HFFc6 (cell line): ENCODE measurements around the gene TTC39A. TPM values are rescaled to one million over a fixed set of nuclear protein-coding genes. Genes with fewer than 3 reads are reported as not detected.

Experiments
- DNase-seq: peaks from one replicate; pipeline ENCODE4 v3.0.0-alpha.2; 2018
- H3K27ac Mint-ChIP-seq: 2 replicates; pipeline ENCODE4 v1.8.0; 2020; ENCODE audit warnings: mild to moderate bottlenecking, mixed read lengths
- H3K27me3 Mint-ChIP-seq: 2 replicates; pipeline ENCODE4 v1.8.0; 2021; ENCODE audit warnings: mild to moderate bottlenecking, moderate library complexity, mixed read lengths; ENCODE audit not compliant: insufficient read depth
- H3K36me3 Mint-ChIP-seq: 2 replicates; pipeline ENCODE4 v1.8.0; 2021; ENCODE audit warnings: low read depth, mixed read lengths
- H3K4me1 Mint-ChIP-seq: 2 replicates; pipeline ENCODE4 v1.8.0; 2020; ENCODE audit warnings: low read depth, mixed read lengths
- H3K4me3 Mint-ChIP-seq: 2 replicates; pipeline ENCODE4 v1.8.0; 2020; ENCODE audit warnings: mild to moderate bottlenecking, moderate library complexity, mixed read lengths
- H3K9me3 Mint-ChIP-seq: 2 replicates; pipeline ENCODE4 v1.8.0; 2020; ENCODE audit warnings: mild to moderate bottlenecking, mixed read lengths
- total RNA-seq, 6 experiments: library from RNA; stranded (reverse); fragmentation: NEBNext Ultra II Directional; extraction: Animal tissue kit (Norgen Biotek cat#: 25700); gene quantifications; 2 replicates in 1 of 6; 3 replicates in 5 of 6; pipeline ENCODE4 v1.2.3, GENCODE V29; 2021
- TF ChIP-seq, protein P1 (sequence below): fragments of 200-600 bp; sonication (generic); IDR thresholded peaks from 2 replicates; pipeline ENCODE4 v1.5.0; 2021; ENCODE audit warnings: antibody characterized with exemption, mild to moderate bottlenecking

The TTC39A gene
- total RNA-seq, 6 experiments from 2014 or later, result 0.10 to 0.52 (median 0.17) TPM; not detected in 2

DNA sequence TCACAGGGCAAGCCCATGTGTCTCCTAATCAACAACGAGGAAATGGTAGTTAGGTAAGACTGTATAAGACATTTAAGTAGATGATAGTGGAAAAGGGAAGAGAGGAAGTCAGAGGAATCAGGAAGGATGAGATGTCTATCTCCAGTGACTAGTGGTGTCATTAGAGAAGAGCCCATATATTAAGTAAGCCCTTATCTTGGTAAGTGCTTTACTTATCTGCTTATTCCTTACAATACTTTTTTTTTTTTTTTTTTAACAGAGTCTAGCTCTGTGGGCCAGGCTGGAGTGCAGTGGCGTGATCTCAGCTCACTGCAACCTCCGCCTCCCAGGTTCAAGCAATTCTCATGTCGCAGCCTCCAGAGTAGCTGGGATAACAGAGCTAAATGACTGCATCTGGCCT lies 64.7 kb downstream of the TTC39A start:
- Mint-ChIP-seq H3K27me3 (no peaks in the 10 kb centered on the region), H3K27ac (peak overlapping the region; percentile 30), H3K4me3 (peak overlapping the region; percentile 11; the same call in 1 of the 2 replicates), H3K36me3 (peaks cover 6% of the 10 kb centered on the region; the same call in 1 of the 2 replicates), H3K4me1 (peaks cover 85% of the 10 kb centered on the region), H3K9me3 (no peaks in the 10 kb centered on the region)
- DNase-seq, result no peak
- TF ChIP-seq, protein P1, sequence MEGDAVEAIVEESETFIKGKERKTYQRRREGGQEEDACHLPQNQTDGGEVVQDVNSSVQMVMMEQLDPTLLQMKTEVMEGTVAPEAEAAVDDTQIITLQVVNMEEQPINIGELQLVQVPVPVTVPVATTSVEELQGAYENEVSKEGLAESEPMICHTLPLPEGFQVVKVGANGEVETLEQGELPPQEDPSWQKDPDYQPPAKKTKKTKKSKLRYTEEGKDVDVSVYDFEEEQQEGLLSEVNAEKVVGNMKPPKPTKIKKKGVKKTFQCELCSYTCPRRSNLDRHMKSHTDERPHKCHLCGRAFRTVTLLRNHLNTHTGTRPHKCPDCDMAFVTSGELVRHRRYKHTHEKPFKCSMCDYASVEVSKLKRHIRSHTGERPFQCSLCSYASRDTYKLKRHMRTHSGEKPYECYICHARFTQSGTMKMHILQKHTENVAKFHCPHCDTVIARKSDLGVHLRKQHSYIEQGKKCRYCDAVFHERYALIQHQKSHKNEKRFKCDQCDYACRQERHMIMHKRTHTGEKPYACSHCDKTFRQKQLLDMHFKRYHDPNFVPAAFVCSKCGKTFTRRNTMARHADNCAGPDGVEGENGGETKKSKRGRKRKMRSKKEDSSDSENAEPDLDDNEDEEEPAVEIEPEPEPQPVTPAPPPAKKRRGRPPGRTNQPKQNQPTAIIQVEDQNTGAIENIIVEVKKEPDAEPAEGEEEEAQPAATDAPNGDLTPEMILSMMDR, result no peak

DNA sequence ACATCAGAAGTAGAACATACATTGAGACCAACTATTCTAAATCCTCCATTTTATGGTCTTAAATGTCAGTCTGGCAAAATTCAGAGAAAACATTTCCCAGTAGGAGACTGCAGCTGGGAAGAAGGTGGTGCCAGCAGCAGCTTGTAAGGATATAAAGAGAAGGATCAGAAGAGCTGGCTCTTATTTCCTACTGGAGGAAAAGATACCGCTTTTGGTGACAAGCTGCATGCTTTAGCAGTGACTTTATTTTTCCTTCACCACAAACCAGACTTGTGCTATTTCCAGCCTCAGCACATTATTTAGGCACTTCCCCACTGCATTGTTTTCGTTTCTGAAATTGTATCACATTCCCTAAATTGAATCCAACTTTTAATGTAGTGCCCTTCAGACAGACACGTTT lies 65.9 kb downstream of the TTC39A start:
- peak; percentile 91 for DNase-seq
- TF ChIP-seq, protein P1, result no peak
- H3K27ac Mint-ChIP-seq, result peak overlapping the region; percentile 72
- H3K4me1 Mint-ChIP-seq, result peaks cover 90% of the 10 kb centered on the region
- peaks cover 5% of the 10 kb centered on the region; the same call in 1 of the 2 replicates for H3K36me3 Mint-ChIP-seq
- no peaks in the 10 kb centered on the region for H3K27me3 Mint-ChIP-seq
- H3K4me3 Mint-ChIP-seq, result peak overlapping the region; percentile 38
- no peaks in the 10 kb centered on the region for H3K9me3 Mint-ChIP-seq

DNA sequence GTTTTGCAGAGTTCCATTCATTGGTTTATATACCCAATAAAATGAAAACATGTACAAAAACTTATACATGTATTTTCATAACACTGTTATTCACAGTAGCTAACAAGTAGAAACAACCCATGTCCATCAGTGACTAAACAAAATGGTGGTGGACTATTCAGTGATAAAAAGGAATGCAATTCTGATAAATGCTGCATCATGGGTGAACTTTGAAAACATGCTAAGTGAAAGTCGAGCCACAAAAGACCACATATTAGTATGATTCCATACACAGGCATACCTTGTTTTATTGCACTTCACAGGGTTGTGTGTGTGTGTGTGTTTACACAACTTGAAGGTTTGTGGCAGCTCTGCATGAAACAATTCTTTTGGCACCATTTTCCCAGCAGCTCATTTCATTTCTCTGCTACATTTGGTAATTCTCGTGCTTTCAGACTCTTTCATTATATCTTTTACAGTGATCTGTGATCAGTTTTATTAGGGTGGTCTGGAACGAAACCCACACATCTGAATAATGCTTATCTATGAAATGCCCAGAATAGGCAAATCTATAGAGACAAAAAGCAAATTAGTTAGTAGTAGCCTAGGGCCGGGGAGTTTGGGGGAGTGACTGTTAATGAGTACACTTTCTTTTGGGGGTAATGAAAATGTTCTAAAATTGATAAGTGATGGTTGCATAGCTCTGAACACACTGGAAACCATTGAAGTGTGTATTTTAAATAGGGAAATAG lies 67.0 kb downstream of the TTC39A start:
- TF ChIP-seq, protein P1, result no peak
- Mint-ChIP-seq H3K9me3 (no peaks in the 10 kb centered on the region), H3K36me3 (peaks cover 5% of the 10 kb centered on the region; the same call in 1 of the 2 replicates), H3K27ac (peak overlapping the region; percentile 44), H3K27me3 (no peaks in the 10 kb centered on the region), H3K4me1 (peaks cover 87% of the 10 kb centered on the region), H3K4me3 (no peak overlapping the region; the same call in 1 of the 2 replicates)
- no peak for DNase-seq

DNA sequence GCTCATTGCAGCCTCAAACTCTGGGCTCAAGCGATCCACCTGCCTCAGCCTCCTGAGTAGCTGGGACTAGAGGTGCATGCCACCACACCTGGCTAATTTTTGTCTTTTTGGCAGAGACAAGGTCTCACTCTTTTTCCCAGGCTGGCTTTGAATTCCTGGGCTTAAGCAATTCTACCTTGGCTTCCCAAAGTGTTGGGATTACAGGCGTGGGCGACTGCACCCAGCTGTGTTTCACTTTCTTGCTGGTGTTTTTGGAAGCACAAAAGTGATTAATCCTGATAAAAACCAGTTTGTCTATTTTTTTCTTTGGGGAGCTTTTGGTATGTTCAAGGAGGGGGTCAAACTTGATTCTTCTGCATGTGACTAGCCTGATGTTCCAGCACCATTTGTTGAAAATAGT lies 75.0 kb downstream of the TTC39A start:
- TF ChIP-seq, protein P1, result no peak
- Mint-ChIP-seq H3K27me3 (no peaks in the 10 kb centered on the region), H3K27ac (no peak overlapping the region), H3K4me1 (peaks cover 32% of the 10 kb centered on the region), H3K9me3 (no peaks in the 10 kb centered on the region), H3K36me3 (no peaks in the 10 kb centered on the region; the same call in 1 of the 2 replicates), H3K4me3 (no peak overlapping the region)
- no peak for DNase-seq

DNA sequence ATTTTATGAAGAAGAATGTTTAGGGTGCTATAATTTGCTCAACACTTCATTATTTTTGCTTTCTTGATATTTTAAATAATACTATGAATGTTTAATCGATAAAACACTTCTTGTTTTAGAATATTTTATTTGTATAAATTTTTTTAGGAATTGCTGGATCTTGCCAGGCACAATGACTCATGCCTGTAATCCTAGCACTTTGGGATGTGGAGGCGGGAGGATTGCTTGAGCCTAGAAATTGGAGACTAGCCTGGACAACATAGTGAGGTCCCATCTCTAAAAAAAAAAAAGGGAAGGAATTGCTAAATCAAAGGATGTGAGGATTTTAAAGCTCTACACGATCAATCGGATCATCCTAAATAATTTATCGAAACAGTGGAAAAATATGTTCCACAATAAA lies 76.7 kb downstream of the TTC39A start:
- H3K27me3 Mint-ChIP-seq, result no peaks in the 10 kb centered on the region
- DNase-seq, result no peak
- H3K9me3 Mint-ChIP-seq, result no peaks in the 10 kb centered on the region
- no peak overlapping the region for H3K27ac Mint-ChIP-seq
- H3K4me1 Mint-ChIP-seq, result peaks cover 21% of the 10 kb centered on the region
- no peaks in the 10 kb centered on the region; the same call in 1 of the 2 replicates for H3K36me3 Mint-ChIP-seq
- no peak overlapping the region for H3K4me3 Mint-ChIP-seq
- TF ChIP-seq, protein P1, result no peak
